HS-5 (cell line): ENCODE results near the gene CIART.
"Not testable (repeated sequence)": the region's sequence is repeated elsewhere in the genome, so short reads cannot be mapped to it uniquely, and the experiment has no call there.

ENCODE experiments used
- DNase-seq: peaks from one replicate; pipeline ENCODE4 v3.0.0-alpha.2; 2012; ENCODE audit warnings: low read depth

CIART gene

GRCh38 chr1:150261367-150261766 lies 21.0 kb upstream of the CIART start:
- DNase-seq = no peak

GRCh38 chr1:150262388-150263320 lies 19.7 kb upstream of the CIART start:
- no peak for DNase-seq

GRCh38 chr1:150263549-150263948 lies 18.8 kb upstream of the CIART start:
- no peak for DNase-seq

- no peak for DNase-seq
Measured at GRCh38 chr1:150267896-150268295, 14.5 kb upstream of the CIART start.

- DNase-seq = no peak
Measured at GRCh38 chr1:150268340-150268704, 14.0 kb upstream of the CIART start.

- peak; percentile 78 for DNase-seq
Measured at GRCh38 chr1:150268705-150269403, 13.5 kb upstream of the CIART start, which contains the start of gene APH1A. TSS of gene APH1A (minus strand) at chr1:150269016. CDS start at chr1:150268810, 206 bp downstream.

- no peak for DNase-seq
Measured at GRCh38 chr1:150269451-150269850, 12.9 kb upstream of the CIART start.

- no peak for DNase-seq
Measured at GRCh38 chr1:150271291-150271959, 10.9 kb upstream of the CIART start.

GRCh38 chr1:150273311-150273710 lies 9.0 kb upstream of the CIART start:
- DNase-seq = no peak

- no peak for DNase-seq
Measured at GRCh38 chr1:150280138-150280707, 2.1 kb upstream of the CIART start.

GRCh38 chr1:150281221-150281757 lies 1.1 kb upstream of the CIART start:
- DNase-seq = peak; percentile 40

- no peak for DNase-seq
Measured at GRCh38 chr1:150282558-150282958, 204 bp downstream of the CIART start.

GRCh38 chr1:150283260-150283659 lies 906 bp downstream of the CIART start:
- no peak for DNase-seq

- DNase-seq = no peak
Measured at GRCh38 chr1:150288382-150288781, 6.0 kb downstream of the CIART start.

- DNase-seq = no peak
Measured at GRCh38 chr1:150288822-150289221, 6.5 kb downstream of the CIART start.

- DNase-seq = peak; percentile 56
Measured at GRCh38 chr1:150293433-150294253, 11.3 kb downstream of the CIART start, which contains the start of gene MRPS21. TSS of gene MRPS21 (plus strand) at chr1:150293861. CDS start at chr1:150294367, 506 bp downstream.

GRCh38 chr1:150295476-150295875 lies 13.1 kb downstream of the CIART start:
- DNase-seq = no peak

- DNase-seq = no peak
Measured at GRCh38 chr1:150299716-150300115, 17.4 kb downstream of the CIART start.

GRCh38 chr1:150302338-150302737 lies 20.0 kb downstream of the CIART start:
- DNase-seq = no peak

GRCh38 chr1:150302902-150303301 lies 20.5 kb downstream of the CIART start:
- no peak for DNase-seq

GRCh38 chr1:150308585-150308984 lies 26.2 kb downstream of the CIART start:
- not testable (repeated sequence) for DNase-seq
